Neural crest cell (in vitro differentiated cells): ENCODE data around the gene C2. TPM values are rescaled to one million over a fixed set of nuclear protein-coding genes. Genes with fewer than 3 reads are reported as not detected.
"Not testable (repeated sequence)": the region's sequence is repeated elsewhere in the genome, so short reads cannot be mapped to it uniquely, and the experiment has no call there.

Experiments
- DNase-seq: peaks from one replicate; pipeline ENCODE4 v3.0.0; 2021; ENCODE audit warnings: low read depth, mixed read lengths, low spot score
- H3K27ac Mint-ChIP-seq: one replicate; pipeline ENCODE4 v1.8.0; 2021; ENCODE audit warnings: mild to moderate bottlenecking, mixed read lengths; ENCODE audit not compliant: unreplicated experiment
- H3K27me3 Mint-ChIP-seq: 2 replicates; pipeline ENCODE4 v1.8.0; 2021; ENCODE audit warnings: low read depth, mild to moderate bottlenecking, mixed read lengths
- H3K36me3 Mint-ChIP-seq: 2 replicates; pipeline ENCODE4 v1.8.0; 2021; ENCODE audit warnings: low read depth, mild to moderate bottlenecking, mixed read lengths
- H3K4me1 Mint-ChIP-seq: 2 replicates; pipeline ENCODE4 v1.8.0; 2021; ENCODE audit warnings: mixed read lengths
- H3K4me3 Mint-ChIP-seq: one replicate; pipeline ENCODE4 v1.8.0; 2021; ENCODE audit warnings: mild to moderate bottlenecking, mixed read lengths
- H3K9me3 Mint-ChIP-seq: 2 replicates; pipeline ENCODE4 v1.8.0; 2021; ENCODE audit warnings: mixed read lengths
- total RNA-seq: library from RNA; stranded (reverse); gene quantifications from 2 replicates; pipeline ENCODE4 v1.2.1, GENCODE V29; 2021
- TF ChIP-seq, protein P1 (sequence below): fragments of 200-600 bp; sonication (generic); conservative IDR thresholded peaks from 2 replicates; pipeline ENCODE4 v1.5.0; 2021; ENCODE audit warnings: antibody characterized with exemption, mild to moderate bottlenecking

The C2 gene
- total RNA-seq, 1 donor from 2014 or later, result 0.35 TPM

DNA sequence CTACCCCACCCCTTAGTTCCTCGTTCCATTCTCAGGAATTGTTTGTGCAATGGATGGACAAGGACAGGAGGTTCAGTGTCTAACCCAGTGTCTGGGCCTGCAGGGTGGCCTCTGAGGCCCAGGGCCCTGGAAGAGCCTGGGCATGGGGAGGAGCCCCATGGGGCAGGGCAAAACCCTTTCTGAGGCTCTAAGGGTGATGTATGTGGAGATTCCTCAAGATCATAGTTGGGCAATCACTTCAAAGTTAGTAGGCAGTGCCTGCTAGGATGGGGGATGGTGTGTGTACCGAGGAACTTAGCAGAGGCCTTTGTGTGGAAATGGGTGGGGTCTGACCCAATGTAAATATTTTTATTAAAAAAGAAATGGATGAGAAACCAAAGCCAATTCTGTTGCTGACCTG lies 6.7 kb upstream of the C2 start:
- Mint-ChIP-seq H3K36me3 (no peaks in the 10 kb centered on the region), H3K9me3 (no peaks in the 10 kb centered on the region), H3K27ac (no peak overlapping the region), H3K27me3 (no peaks in the 10 kb centered on the region), H3K4me3 (no peak overlapping the region), H3K4me1 (no peaks in the 10 kb centered on the region)
- TF ChIP-seq, protein P1, sequence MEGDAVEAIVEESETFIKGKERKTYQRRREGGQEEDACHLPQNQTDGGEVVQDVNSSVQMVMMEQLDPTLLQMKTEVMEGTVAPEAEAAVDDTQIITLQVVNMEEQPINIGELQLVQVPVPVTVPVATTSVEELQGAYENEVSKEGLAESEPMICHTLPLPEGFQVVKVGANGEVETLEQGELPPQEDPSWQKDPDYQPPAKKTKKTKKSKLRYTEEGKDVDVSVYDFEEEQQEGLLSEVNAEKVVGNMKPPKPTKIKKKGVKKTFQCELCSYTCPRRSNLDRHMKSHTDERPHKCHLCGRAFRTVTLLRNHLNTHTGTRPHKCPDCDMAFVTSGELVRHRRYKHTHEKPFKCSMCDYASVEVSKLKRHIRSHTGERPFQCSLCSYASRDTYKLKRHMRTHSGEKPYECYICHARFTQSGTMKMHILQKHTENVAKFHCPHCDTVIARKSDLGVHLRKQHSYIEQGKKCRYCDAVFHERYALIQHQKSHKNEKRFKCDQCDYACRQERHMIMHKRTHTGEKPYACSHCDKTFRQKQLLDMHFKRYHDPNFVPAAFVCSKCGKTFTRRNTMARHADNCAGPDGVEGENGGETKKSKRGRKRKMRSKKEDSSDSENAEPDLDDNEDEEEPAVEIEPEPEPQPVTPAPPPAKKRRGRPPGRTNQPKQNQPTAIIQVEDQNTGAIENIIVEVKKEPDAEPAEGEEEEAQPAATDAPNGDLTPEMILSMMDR, result no peak
- no peak for DNase-seq

DNA sequence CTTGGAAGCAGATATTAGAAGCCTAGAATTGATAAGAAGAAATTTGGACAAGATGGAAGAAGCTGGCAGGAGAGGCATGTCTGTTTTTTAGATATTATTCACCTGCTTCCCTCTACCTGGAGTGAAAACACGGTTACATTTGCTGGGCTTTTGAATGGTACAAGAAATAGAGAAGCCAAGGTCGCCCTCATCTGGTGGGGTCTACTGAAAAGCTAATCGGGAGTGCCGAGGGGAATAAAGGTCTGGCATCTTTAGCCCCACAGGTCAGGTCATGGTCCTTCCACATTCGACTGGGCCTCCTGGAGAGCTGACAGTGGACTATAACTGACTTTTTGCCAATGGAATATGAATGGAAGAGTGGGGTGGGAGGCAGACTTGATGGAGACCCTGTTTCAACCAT lies 4.6 kb upstream of the C2 start:
- no peak for DNase-seq
- no peak overlapping the region for H3K27ac Mint-ChIP-seq
- peaks cover 3% of the 10 kb centered on the region for H3K27me3 Mint-ChIP-seq
- no peak overlapping the region for H3K4me3 Mint-ChIP-seq
- no peaks in the 10 kb centered on the region for H3K9me3 Mint-ChIP-seq
- H3K4me1 Mint-ChIP-seq, result no peaks in the 10 kb centered on the region
- TF ChIP-seq, protein P1, result no peak
- no peaks in the 10 kb centered on the region for H3K36me3 Mint-ChIP-seq

DNA sequence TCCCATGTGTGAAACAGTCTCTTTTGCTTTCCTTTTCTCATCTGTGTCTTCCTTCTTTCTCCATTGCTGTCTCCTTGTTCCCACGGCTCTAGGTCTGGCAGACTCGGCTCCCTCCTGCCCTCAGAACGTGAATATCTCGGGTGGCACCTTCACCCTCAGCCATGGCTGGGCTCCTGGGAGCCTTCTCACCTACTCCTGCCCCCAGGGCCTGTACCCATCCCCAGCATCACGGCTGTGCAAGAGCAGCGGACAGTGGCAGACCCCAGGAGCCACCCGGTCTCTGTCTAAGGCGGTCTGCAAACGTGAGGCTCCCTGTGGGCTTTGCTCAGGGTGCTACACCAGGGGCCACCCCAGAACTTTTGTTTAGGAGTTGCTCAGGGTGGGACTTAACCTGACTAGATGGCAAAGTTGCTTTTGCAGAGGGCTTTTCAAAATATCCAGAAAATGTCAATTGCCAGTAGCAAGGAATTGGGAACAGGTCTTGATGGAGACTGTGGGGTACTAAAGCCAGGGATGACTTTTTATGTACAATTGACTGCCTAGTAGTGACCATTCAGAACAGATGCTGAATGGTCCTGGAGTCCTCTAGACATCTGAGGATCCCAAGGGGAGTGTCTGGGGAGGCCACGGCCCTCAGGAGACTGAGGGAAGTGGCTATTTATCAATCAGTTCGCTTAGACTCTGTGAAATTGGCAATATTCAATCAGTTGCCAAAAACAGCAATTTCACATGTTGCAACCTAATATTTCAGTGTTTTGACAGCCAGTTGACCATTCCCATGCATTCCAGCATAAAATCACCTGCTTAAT lies 550 bp downstream of the C2 start:
- Mint-ChIP-seq H3K4me3 (no peak overlapping the region), H3K27me3 (peaks cover 3% of the 10 kb centered on the region), H3K9me3 (no peaks in the 10 kb centered on the region), H3K36me3 (no peaks in the 10 kb centered on the region), H3K27ac (no peak overlapping the region), H3K4me1 (no peaks in the 10 kb centered on the region)
- DNase-seq, result no peak
- TF ChIP-seq, protein P1, result no peak

DNA sequence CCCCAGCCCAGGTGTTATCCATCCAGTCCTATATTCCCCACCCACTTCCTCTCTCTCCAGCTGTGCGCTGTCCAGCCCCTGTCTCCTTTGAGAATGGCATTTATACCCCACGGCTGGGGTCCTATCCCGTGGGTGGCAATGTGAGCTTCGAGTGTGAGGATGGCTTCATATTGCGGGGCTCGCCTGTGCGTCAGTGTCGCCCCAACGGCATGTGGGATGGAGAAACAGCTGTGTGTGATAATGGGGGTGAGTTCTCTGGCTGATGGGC lies 1.1 kb downstream of the C2 start:
- Mint-ChIP-seq H3K4me1 (no peaks in the 10 kb centered on the region), H3K27ac (no peak overlapping the region), H3K36me3 (no peaks in the 10 kb centered on the region), H3K4me3 (no peak overlapping the region), H3K27me3 (peaks cover 3% of the 10 kb centered on the region), H3K9me3 (no peaks in the 10 kb centered on the region)
- TF ChIP-seq, protein P1, result no peak
- no peak for DNase-seq

DNA sequence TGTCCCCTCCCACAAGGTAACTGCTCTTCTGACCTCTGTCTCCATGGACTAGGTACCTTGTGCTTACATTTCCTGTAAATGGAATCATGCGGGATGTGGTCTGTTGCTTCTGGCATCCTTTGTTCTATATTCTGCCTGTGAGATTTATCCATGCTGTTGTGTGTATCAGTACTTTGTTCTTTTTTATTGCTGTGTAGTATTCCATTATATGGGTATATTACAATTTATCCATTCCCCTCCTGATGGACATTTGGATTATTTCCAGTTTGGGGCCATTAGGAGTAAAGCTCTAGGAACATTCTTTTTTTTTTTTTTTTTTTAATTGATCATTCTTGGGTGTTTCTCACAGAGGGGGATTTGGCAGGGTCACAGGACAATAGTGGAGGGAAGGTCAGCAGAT lies 3.4 kb downstream of the C2 start:
- no peaks in the 10 kb centered on the region for H3K9me3 Mint-ChIP-seq
- no peak for DNase-seq
- peaks cover 3% of the 10 kb centered on the region for H3K27me3 Mint-ChIP-seq
- H3K4me1 Mint-ChIP-seq, result no peaks in the 10 kb centered on the region
- no peak overlapping the region for H3K4me3 Mint-ChIP-seq
- no peaks in the 10 kb centered on the region for H3K36me3 Mint-ChIP-seq
- no peak overlapping the region for H3K27ac Mint-ChIP-seq
- TF ChIP-seq, protein P1, result no peak

DNA sequence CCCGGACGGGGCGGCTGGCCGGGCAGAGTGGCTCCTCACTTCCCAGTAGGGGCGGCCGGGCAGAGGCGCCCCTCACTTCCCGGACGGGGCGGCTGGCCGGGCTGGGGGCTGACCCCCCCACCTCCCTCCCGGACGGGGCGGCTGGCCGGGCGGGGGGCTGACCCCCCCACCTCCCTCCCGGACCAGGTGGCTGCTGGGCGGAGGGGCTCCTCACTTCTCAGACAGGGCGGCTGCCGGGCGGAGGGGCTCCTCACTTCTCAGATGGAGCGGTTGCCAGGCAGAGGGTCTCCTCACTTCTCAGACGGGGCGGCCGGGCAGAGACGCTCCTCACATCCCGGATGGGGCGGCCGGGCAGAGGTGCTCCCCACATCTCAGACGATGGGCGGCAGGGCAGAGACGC lies 4.6 kb downstream of the C2 start:
- H3K4me3 Mint-ChIP-seq, result not testable (repeated sequence)

More for the DNA sequence above, 4.6 kb downstream of the C2 start:
- not testable (repeated sequence) for DNase-seq, H3K9me3 Mint-ChIP-seq, H3K27me3 Mint-ChIP-seq, H3K27ac Mint-ChIP-seq, H3K36me3 Mint-ChIP-seq, H3K4me1 Mint-ChIP-seq
